ENCODE data around the gene CADPS.

DNA sequence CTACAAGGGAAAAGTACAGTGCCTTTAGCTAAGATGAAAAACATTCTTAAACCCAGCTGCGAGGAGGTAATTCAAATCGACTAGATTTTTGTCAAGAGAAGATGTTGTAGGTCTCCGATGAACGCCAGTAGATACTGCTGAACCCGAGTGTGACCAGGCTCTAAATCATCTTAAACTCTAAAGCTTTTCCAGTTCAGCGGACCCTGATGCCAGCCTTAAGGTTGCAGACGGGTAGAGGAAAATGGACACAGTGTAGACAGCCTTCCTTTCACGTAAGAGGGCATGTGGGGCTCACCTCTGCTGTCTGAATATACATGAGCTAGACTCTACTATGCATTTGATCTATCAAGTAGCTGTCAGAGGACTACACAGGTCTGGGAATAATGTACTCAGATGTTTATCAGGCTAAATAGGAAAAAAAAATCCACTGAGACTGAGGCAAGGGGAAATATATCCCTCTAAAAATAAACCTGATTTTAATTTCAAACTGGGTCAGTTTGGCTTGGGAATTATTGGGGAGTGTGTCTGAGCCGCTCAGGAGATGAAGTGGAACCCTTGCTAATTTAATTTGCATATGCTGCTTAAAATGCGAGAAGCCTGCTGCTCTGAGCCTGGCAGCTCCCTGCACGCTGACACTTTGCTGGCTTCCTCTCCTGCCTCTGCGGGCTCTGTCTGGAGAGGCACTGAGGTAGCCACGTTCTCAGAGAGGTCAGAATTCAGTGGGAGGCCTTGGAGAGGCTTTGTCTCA is 151.9 kb downstream of the CADPS start:
- TF ChIP-seq POLR2A (conservative IDR thresholded peaks at IDR 0.05): no peak
- TF ChIP-seq CHD4 (IDR thresholded peaks at IDR 0.05; ENCODE audit: insufficient read depth, insufficient replicate concordance, low read depth, low read length, poor library complexity, severe bottlenecking): no peak
- TF ChIP-seq, protein P1, sequence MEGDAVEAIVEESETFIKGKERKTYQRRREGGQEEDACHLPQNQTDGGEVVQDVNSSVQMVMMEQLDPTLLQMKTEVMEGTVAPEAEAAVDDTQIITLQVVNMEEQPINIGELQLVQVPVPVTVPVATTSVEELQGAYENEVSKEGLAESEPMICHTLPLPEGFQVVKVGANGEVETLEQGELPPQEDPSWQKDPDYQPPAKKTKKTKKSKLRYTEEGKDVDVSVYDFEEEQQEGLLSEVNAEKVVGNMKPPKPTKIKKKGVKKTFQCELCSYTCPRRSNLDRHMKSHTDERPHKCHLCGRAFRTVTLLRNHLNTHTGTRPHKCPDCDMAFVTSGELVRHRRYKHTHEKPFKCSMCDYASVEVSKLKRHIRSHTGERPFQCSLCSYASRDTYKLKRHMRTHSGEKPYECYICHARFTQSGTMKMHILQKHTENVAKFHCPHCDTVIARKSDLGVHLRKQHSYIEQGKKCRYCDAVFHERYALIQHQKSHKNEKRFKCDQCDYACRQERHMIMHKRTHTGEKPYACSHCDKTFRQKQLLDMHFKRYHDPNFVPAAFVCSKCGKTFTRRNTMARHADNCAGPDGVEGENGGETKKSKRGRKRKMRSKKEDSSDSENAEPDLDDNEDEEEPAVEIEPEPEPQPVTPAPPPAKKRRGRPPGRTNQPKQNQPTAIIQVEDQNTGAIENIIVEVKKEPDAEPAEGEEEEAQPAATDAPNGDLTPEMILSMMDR (IDR thresholded peaks at IDR 0.05 in 2 of 3, conservative IDR thresholded peaks at IDR 0.05 in 1 of 3; ENCODE audit: insufficient read depth in 2 of 3, low read depth in 1 of 3, low read length in 3 of 3): no peak
- TF ChIP-seq ZFPM2 (CRISPR knock-in tag; IDR thresholded peaks at IDR 0.05): no peak
- TF ChIP-seq ZNF586 (CRISPR knock-in tag; conservative IDR thresholded peaks at IDR 0.05): no peak
- TF ChIP-seq ZNF282 (CRISPR knock-in tag; IDR thresholded peaks at IDR 0.05): no peak
- no peak for TF ChIP-seq ZNF561 (CRISPR knock-in tag; conservative IDR thresholded peaks at IDR 0.05)
- no peak for TF ChIP-seq TCF7 (IDR thresholded peaks at IDR 0.05; ENCODE audit: borderline replicate concordance)
- no peak for TF ChIP-seq ERF (CRISPR knock-in tag; IDR thresholded peaks at IDR 0.05)
- TF ChIP-seq KLF10 (CRISPR knock-in tag; IDR thresholded peaks at IDR 0.05): no peak
- no peak for TF ChIP-seq ZNF3 (CRISPR knock-in tag; IDR thresholded peaks at IDR 0.05)

Data from K562 (cell line).